Kasumi-1 (cell line): ENCODE measurements around the gene HMCN1.

Experiments used
- DNase-seq, 2 experiments: peaks; one replicate each; lab custom pipeline; 2025; lab: John Stamatoyannopoulos, UW

The HMCN1 gene

DNA sequence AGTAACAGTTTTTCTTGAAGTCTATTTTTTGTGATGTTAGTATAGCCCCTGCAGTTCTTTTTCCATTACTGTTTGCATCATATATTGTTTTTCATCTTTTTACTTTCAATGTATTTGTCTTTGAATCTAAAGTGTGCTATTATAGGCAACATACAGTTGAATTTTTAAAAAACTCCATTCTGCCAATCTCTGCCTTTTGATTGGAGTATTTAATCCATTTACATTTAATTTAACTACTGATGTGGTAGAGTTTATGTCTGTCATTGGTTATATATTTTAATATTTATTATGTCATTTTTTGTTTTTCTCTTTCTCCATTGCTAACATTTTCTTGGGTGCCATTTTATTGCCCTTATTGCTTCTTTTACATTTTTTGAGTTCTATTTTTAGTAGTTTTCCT, 296.3 kb downstream of the HMCN1 start:
- DNase-seq = no peak

DNA sequence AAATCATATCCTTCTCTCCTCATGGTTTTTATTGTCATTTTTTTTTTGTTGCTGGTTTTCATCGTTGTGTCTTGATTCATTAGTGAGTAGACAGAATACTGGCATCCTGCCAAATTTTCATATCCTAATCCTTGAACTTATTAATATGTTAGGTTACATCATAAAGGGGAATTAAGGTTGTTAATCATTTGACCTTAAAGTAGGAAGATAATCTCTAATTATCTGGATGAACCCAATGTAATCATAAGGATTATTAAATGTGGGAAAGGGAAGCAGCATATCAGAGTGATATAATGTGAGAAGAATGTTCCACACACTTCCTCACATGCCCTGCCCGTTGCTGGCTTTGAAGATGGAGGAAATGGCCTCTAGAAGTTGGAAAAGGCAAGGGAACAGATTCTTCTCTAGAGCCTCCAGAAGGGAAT, 299.7 kb downstream of the HMCN1 start:
- no peak for DNase-seq

- DNase-seq = no peak
Measured at GRCh38 chr1:186042230-186042629, 308.0 kb downstream of the HMCN1 start.

DNA sequence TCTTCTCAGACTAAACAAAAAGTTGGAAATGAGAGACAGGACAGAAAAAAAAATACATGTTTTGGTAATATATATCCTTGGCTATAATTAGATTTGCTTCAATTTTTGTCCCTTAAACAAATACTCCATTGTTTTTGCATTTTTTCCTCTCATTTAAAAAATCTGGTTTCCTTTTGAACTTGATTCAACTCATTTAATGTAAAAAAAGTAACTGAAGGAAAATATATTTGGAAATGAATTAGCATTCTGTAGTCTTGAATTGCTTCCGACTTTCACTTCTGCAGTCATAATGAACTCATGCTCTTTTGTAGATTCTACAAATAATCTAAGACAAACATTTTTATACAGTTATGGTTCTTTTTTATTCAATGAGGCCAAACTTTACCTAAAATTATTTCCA, 309.1 kb downstream of the HMCN1 start:
- no peak for DNase-seq

DNA sequence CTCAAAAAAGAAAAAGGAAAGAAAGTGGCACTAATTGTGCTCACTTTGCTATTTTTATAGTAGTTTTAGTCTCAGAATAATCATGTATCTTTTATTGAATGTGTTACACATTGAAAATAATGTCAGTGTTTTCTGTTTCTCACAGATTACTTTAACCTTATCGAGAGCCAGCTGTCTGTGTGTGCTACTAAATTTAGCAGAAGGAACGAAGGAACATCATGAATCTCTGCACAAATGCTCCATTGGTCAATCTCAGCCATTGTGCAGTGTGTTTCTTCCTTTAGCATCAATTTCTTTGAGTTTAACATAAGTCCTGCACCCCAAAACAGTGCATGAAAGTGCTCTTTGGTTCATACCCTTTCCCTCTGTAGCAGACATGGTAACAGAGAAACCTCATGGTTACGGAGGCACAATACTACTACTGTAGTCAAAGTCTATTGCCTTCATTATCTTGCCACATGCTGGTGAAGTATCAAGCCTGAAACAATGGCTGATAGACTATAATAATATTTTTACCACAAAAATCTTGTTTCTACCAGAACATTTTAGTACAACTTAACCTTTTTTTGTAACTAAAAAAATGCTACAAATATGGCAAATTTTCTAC, 310.0 kb downstream of the HMCN1 start:
- no peak for DNase-seq

- no peak for DNase-seq
Measured at GRCh38 chr1:186046437-186047211, 312.4 kb downstream of the HMCN1 start.

- DNase-seq = no peak
Measured at GRCh38 chr1:186050360-186050759, 316.2 kb downstream of the HMCN1 start.

- no peak for DNase-seq
Measured at GRCh38 chr1:186054003-186054402, 319.8 kb downstream of the HMCN1 start.

DNA sequence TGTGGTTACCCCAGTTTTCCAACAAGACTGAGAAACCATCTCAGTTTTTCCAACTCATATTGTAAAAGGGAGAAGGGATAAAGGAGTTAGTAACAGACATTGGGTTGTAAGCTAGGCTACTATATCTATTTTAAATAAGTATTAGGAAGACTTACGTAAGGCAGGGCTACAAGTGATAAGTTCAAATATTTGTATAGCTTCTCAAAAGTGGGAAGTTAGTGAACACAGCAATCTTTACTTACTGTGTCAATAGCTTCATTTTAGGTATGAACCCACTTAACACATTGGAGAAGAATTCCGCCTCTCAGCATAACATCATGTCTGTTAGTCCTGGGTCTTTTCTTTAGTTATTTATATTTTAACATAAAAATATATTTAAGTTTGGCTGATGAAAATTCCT, 320.7 kb downstream of the HMCN1 start:
- DNase-seq = no peak

- no peak for DNase-seq
Measured at GRCh38 chr1:186055846-186056245, 321.7 kb downstream of the HMCN1 start.

DNA sequence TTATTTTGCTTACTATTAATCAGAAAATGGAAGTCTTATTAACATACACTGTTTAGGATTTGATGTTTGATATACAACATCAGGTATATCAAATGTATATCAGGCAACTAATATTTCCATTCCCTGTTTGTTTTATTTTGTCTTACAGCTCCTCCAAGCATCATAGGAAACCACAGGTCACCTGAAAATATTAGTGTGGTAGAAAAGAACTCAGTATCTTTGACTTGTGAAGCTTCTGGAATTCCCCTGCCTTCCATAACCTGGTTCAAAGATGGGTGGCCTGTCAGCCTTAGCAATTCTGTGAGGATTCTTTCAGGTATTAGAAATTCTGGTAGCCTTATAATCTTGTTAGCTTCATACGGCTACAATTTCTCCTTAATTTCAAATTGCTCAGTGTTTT, 322.9 kb downstream of the HMCN1 start:
- no peak for DNase-seq

- DNase-seq = no peak
Measured at GRCh38 chr1:186059311-186059710, 325.1 kb downstream of the HMCN1 start.

DNA sequence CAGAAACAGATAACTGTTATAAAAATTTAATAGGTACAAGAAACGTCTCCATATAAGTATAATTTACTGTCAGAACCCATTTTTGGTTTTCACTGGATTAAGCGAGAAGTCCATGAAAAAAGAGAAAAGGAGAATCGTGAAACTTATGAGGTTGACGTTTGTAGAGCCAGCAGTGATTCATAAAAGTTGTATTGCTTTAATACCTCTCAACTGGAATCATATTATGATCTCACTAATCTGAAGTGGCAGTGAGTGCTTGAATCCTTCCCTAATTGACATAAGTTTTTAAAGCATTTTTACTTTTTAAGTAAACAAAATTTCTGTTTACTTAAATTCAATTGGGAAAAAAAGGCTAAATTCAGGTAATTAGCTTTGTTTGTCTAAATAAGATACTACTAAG, 325.6 kb downstream of the HMCN1 start:
- DNase-seq = no peak

DNA sequence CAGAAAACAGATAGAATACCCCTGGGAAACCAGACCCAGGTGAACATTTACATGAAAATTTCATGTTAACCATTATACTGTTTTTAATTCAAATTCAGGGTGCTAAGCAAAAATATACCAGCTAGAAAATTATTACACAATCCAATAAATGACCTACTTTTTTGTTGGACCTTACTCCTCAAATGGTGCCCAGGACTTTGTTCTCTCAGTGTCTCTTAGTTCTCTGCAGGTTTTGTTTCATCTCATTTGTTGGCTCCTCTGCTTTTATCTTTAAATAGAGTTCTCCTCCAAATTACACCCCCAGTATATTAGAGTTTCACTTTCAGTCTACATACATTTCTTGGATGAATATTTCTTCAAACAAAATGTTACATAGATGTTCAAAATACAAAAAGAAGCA, 326.0 kb downstream of the HMCN1 start:
- DNase-seq = no peak

DNA sequence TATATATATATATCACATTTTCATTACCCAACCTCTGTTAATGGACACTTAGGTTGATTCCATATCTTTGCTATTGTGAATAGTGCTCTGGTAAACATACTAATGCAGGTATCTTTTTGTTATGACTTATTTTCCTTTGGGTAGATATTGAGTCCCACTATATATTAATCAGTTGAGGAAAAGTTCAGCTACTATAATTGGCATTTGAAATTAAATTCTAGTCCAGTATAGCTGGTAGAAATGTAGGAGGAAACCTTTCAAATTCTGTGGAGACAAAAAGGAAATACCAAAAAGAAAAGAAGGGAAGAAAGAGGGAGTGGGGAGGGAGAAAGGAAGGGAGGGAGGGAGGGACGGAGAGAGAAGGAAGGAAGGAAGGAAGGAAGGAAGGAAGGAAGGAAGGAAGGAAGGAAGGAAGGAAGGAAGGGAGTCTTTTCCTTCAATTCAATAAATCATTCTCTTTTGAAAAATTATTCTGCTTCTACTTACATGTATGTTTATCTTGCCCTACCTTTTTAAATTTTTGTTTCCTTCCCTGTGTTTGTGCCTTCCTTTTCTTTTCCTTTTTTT, 329.0 kb downstream of the HMCN1 start:
- DNase-seq = no peak

- DNase-seq = peak; percentile 49 to 60
Measured at GRCh38 chr1:186066411-186066810, 332.2 kb downstream of the HMCN1 start.

DNA sequence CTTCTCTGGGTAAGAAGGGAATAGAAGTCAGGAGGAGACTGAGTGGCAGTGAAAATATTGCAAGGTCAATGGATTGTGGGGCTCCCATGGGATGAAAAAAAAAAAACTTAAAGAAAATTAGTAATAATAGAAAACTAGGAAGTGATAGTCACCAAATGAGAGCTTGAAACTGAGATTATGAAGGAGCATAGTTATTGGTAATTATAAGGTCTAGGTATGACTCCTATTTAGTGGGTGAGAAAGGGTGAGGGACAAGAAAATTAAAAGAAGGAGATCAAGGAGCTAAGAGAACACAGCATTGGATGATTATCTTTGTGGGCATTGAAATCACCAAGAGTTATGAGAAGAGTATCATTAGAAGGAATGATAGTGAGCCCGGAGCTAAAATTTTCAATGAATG, 339.5 kb downstream of the HMCN1 start:
- DNase-seq = no peak

DNA sequence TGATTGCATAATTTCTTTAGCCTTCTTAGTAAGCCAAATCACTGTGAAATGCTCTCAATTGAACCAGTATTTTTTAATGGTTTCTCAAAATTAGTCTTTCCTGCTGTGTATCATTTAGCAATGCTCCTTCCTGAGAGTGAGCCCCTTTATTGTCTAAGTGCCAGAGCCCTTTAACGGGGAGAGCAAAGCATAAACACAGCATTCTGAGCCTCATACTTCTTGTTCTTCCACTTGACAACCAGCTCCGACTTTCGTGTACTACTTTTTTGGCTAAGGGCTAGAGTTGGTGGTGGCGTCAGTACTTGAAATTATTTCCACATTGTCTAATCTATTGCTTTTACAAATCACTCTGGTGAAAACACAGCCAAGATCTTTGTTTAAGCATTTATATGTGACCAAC, 341.8 kb downstream of the HMCN1 start:
- DNase-seq = no peak

- DNase-seq = no peak
Measured at GRCh38 chr1:186078245-186078644, 344.1 kb downstream of the HMCN1 start.

- DNase-seq = no peak
Measured at GRCh38 chr1:186079084-186079684, 345.0 kb downstream of the HMCN1 start.

- peak; percentile 96 to 98 for DNase-seq
Measured at GRCh38 chr1:186082235-186082937, 348.2 kb downstream of the HMCN1 start.

GRCh38 chr1:186086583-186086982, 352.4 kb downstream of the HMCN1 start:
- DNase-seq = no peak
